Fibroblast of villous mesenchyme (primary cell): ENCODE measurements around the gene MORC2. TPM values are rescaled to one million over a fixed set of nuclear protein-coding genes. Genes with fewer than 3 reads are reported as not detected.

Experiments
- DNase-seq: peaks from one replicate; pipeline ENCODE4 v3.0.0-alpha.2; 2010; ENCODE audit warnings: low read depth
- H3K4me3 ChIP-seq: 2 replicates; pipeline ENCODE4 v1.5.1; 2011; ENCODE audit warnings: low read depth, mild to moderate bottlenecking, low read length
- total RNA-seq: library from RNA; depleted of rRNA; stranded (reverse); fragments of >200 nt; gene quantifications from 2 replicates; pipeline ENCODE4 v1.2.3, GENCODE V29; 2012
- TF ChIP-seq, protein P1 (sequence below): IDR thresholded peaks from 2 replicates; pipeline ENCODE4 v1.5.1; 2012; ENCODE audit warnings: low read depth, mild to moderate bottlenecking, low read length; ENCODE audit not compliant: insufficient read depth

MORC2 gene
- 13.2 and 24.2 TPM in 2 replicates for total RNA-seq

DNA sequence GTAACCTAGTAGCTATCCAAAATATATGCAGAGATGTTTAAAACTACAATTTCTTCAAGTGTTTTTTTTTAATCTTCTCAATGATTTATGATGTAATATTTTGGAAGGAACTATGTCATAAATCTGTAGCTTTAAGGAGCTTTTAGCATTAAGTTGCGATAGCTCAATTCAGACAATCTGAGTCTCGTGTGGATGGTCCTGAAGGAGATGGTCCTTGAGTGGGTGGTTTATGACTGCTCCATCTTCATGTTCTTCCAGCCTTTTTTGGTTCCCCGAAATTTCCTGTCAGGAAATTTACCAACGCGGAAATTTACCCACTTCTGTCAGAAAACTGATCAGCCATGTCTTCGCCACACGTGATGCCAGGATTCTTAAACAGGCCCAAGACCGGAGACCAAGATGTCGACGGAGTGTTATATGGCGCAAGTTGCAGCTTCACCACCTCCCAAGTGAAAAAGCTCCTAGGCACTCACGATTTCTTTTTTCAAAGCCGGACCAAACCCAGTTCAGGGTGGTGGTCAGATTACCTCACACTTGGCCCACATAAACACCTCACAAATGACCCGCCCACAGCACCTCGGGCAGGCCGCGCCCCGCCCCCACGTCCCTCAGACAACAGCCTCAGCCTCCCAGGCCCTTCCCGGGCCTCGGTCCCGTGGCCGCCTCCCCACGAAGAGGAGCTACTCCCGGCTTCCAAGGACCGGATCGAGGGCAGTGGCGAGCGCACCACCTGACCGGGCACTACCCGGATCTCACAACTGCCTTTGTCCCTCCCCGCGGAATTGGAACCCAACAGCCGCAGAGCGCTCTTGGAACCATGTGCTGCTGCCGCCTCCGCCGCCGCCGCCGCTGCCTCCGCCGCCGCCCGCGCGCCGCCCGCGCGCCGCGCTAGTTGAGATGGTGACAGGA is at the start of gene MORC2:
Gene MORC2 (minus strand): TSS at position 760 of the 909 bp plus-strand sequence. CDS start 885 bp downstream, outside the sequence.
- peak within 1 kb of the TSS; percentile 71 for H3K4me3 ChIP-seq
- no peak for DNase-seq
- TF ChIP-seq, protein P1, sequence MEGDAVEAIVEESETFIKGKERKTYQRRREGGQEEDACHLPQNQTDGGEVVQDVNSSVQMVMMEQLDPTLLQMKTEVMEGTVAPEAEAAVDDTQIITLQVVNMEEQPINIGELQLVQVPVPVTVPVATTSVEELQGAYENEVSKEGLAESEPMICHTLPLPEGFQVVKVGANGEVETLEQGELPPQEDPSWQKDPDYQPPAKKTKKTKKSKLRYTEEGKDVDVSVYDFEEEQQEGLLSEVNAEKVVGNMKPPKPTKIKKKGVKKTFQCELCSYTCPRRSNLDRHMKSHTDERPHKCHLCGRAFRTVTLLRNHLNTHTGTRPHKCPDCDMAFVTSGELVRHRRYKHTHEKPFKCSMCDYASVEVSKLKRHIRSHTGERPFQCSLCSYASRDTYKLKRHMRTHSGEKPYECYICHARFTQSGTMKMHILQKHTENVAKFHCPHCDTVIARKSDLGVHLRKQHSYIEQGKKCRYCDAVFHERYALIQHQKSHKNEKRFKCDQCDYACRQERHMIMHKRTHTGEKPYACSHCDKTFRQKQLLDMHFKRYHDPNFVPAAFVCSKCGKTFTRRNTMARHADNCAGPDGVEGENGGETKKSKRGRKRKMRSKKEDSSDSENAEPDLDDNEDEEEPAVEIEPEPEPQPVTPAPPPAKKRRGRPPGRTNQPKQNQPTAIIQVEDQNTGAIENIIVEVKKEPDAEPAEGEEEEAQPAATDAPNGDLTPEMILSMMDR = no peak

DNA sequence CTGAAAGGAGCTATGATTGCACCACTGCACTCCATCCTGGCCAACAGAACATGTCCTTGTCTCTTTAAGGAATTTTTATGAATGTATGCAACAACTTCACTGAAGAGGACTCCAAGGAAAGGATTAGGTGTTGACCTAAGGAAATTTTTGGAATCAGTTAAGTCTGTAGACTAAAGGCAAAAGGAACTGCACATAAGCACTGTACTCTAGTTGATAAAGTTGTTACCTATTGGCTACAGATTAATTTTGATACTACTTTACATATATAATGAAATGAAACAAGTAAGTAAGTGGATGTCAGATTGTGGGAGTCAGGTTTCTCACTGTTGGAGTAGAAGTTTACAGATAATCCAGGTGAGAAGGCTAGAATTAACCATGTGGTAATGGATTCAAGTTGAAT is 37.0 kb upstream of the MORC2 start:
- no peak overlapping the region for H3K4me3 ChIP-seq
- TF ChIP-seq, protein P1 = no peak
- no peak for DNase-seq

DNA sequence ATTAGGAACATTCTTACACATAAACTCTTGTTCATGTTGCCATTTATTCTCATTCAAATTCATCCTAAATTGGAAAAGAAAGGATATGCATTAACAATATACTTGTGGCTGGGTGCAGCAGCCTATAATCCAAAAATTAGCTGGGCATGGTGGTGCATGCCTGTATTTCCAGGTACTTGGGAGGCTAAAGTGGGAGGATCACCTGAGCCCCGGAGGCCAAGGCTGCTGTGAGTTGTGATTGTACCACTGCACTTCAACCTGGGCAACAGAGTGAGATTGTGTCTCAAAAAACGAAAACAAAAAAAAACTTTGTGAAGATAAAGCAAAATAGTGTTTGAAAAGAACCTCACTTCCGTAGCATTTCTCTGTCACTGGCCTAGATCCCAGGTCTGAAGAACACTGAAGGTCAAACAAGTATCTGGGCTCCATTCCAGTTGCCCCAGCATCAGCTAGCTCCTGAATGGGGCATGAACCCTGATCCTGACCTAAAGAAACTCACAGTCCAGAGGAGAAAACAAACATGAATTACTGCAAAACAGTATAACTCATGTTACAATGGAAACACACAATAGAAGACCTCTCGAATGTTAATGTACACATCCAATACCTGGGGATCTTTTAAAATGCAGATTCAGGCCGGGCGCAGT is 32.7 kb upstream of the MORC2 start:
- TF ChIP-seq, protein P1 = no peak
- no peak overlapping the region for H3K4me3 ChIP-seq
- DNase-seq = no peak

DNA sequence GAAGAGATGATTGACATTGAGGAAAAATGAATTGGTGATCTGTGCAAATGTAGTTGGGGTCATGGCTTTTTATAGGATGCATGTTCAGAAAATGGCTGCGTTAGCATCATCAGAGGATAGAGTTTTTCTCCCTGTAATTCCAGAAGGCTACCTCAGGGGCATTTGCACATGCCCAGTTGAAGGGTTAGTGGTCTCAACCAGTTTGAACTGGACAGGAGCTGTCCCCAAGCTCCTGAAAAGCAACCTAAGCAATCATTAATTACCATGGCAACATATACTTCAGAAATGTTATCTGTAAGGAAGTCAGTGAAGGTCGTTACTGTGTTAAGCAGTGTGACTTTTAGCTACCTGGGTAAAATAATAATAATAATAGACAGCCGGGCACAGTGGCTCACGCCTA is 29.8 kb upstream of the MORC2 start:
- no peak overlapping the region for H3K4me3 ChIP-seq
- DNase-seq = no peak
- TF ChIP-seq, protein P1 = no peak

DNA sequence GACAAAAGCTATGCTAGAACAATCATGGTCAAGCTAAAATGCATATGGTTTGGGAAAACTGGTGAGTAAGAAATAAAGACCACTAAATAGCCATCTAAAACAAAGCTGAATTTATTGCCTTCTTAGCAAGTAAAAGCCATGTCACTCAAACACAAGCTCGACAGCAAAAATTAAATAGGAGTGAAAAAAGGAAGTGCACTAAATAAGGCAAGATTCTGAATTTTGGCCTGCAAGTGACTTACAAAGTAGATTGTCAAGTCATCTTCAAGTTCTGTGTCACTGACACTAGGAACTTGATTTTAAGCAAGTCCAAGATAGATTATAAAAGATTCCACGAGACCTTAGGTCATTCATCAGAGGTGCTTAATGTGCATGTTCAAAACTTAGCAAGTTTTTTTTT is 27.9 kb upstream of the MORC2 start:
- no peak for DNase-seq
- TF ChIP-seq, protein P1 = no peak
- H3K4me3 ChIP-seq = no peak overlapping the region

DNA sequence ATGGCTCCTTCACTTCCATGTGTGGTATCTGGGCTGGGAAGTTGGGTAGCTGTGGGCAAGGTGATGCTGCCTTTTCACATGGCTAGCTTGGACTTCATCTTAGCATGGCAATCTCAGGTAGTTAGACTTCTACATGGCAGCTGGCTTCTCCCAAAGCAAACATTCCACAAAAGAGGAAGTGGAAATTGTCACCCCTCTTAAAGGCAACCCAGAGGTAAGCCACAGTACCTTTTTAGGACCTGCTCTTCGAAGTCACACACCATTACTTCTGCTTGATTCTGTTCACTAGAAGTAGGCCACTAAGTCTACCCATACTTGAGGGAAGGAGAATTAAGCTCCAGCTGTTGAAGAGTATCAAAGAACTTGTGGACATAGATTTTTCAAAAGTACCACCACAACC is 26.4 kb upstream of the MORC2 start:
- no peak overlapping the region for H3K4me3 ChIP-seq
- TF ChIP-seq, protein P1 = no peak
- no peak for DNase-seq
